Chondrocyte (in vitro differentiated cells): ENCODE measurements around the gene ZNF501. TPM values are rescaled to one million over a fixed set of nuclear protein-coding genes. Genes with fewer than 3 reads are reported as not detected.

Source experiments
- DNase-seq: peaks from one replicate; pipeline ENCODE4 v3.0.0; 2021; ENCODE audit warnings: mixed read lengths, low spot score
- H3K27ac Mint-ChIP-seq: one replicate; pipeline ENCODE4 v1.8.0; 2021; ENCODE audit warnings: mild to moderate bottlenecking, moderate library complexity, mixed read lengths; ENCODE audit not compliant: unreplicated experiment
- H3K27me3 Mint-ChIP-seq: 2 replicates; pipeline ENCODE4 v1.8.0; 2021; ENCODE audit warnings: low read depth, mixed read lengths
- H3K36me3 Mint-ChIP-seq: 2 replicates; pipeline ENCODE4 v1.8.0; 2021; ENCODE audit warnings: low read depth, mixed read lengths
- H3K4me1 Mint-ChIP-seq: 2 replicates; pipeline ENCODE4 v1.8.0; 2021; ENCODE audit warnings: low read depth, mild to moderate bottlenecking, mixed read lengths
- H3K4me3 Mint-ChIP-seq: one replicate; pipeline ENCODE4 v1.8.0; 2021; ENCODE audit warnings: mild to moderate bottlenecking, moderate library complexity, mixed read lengths; ENCODE audit not compliant: unreplicated experiment
- H3K9me3 Mint-ChIP-seq: 2 replicates; pipeline ENCODE4 v1.8.0; 2021; ENCODE audit warnings: low read depth, mixed read lengths
- long read RNA-seq: library from polyadenylated mRNA; stranded (forward); transcript quantifications from one replicate; pipeline ENCODE4 v2.0.0, GENCODE V29; 2021
- total RNA-seq: library from RNA; stranded (reverse); gene quantifications from 3 replicates; pipeline ENCODE4 v1.2.1, GENCODE V29; 2021
- TF ChIP-seq, protein P1 (sequence below): fragments of 200-600 bp; sonication (generic); IDR thresholded peaks from 2 replicates; pipeline ENCODE4 v1.5.0; 2021; ENCODE audit warnings: antibody characterized with exemption, mild to moderate bottlenecking, moderate library complexity

ZNF501 gene
- 1.7 to 4.1 TPM (median 1.8 TPM) in 3 replicates for total RNA-seq
- long read RNA-seq, partial matches to known transcripts = 0 of 2 reads
- long read RNA-seq, other reads (novel, unspliced or antisense) = 0 of 2 reads

DNA sequence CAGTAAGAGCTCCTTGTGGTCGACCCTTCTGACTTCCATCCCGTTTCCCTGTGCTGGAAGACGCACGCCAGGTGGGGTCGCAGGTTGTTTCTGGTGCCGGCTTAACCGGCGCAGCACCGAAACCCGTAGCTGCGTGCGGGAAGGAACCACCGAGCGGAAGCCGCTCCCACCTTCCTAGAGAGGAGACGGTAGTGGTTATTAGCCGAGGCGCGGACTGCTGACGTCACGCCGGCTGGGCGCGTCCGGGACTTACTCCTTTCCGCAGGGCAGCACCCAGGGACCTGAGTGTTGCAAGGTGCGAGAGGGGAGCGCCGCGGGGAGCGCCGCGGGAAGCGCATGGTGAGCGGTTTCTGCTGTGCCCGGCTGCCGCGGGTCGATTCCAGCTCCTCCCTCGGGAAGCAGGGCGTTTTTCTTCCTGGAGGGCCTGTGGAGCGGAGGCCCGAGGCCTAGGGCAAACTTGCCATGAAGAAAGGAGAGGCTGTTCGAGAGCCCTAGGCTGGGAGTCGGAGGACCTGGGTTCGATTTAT is at the start of gene ZNF501:
Gene ZNF501, plus strand, starts transcription at position 252 of the 527 bp plus-strand sequence. CDS start 4,787 bp downstream, outside the sequence.
- Mint-ChIP-seq H3K27me3 (no peaks in the 10 kb centered on the region), H3K9me3 (peaks cover 80% of the 10 kb centered on the region), H3K36me3 (peaks cover 36% of the 10 kb centered on the region)

DNA sequence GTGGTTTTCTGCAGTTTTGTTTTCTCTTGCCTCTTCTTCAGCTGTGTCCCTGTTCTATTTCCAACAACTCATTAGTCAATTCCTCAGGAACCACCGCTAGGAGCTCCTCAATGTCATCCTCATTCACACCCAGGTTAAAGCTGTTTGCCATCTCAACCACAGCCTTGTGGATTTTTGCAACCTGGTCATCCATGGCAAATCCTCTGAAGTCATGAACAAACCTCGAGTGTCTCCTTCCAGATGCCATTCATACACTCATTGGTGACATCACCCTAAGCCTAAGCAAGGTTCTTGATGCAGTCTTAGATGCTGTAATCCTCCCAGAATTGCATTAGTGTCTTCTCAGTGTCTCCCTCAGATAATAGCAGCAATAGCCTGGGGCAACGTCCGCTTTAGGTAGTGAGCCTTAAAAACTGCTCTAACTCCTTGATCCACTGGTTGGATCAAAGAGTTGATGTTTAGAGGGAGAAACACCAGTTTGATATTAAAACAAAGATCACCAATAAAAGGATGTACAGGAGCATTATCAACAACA is 48.4 kb upstream of the ZNF501 start:
- TF ChIP-seq, protein P1, sequence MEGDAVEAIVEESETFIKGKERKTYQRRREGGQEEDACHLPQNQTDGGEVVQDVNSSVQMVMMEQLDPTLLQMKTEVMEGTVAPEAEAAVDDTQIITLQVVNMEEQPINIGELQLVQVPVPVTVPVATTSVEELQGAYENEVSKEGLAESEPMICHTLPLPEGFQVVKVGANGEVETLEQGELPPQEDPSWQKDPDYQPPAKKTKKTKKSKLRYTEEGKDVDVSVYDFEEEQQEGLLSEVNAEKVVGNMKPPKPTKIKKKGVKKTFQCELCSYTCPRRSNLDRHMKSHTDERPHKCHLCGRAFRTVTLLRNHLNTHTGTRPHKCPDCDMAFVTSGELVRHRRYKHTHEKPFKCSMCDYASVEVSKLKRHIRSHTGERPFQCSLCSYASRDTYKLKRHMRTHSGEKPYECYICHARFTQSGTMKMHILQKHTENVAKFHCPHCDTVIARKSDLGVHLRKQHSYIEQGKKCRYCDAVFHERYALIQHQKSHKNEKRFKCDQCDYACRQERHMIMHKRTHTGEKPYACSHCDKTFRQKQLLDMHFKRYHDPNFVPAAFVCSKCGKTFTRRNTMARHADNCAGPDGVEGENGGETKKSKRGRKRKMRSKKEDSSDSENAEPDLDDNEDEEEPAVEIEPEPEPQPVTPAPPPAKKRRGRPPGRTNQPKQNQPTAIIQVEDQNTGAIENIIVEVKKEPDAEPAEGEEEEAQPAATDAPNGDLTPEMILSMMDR = no peak
- DNase-seq = no peak
- Mint-ChIP-seq H3K9me3 (peaks cover 24% of the 10 kb centered on the region), H3K27ac (no peak overlapping the region), H3K36me3 (peaks cover 23% of the 10 kb centered on the region), H3K4me3 (no peak overlapping the region), H3K4me1 (peaks cover 14% of the 10 kb centered on the region), H3K27me3 (no peaks in the 10 kb centered on the region)

More for the DNA sequence above, at the start of gene ZNF501:
- TF ChIP-seq, protein P1 = no peak
- peak within 1 kb of the TSS; percentile 54 for H3K27ac Mint-ChIP-seq
- H3K4me1 Mint-ChIP-seq = no peaks in the 10 kb centered on the region
- H3K4me3 Mint-ChIP-seq = peak within 1 kb of the TSS; percentile 73
- peak; percentile 94 for DNase-seq

DNA sequence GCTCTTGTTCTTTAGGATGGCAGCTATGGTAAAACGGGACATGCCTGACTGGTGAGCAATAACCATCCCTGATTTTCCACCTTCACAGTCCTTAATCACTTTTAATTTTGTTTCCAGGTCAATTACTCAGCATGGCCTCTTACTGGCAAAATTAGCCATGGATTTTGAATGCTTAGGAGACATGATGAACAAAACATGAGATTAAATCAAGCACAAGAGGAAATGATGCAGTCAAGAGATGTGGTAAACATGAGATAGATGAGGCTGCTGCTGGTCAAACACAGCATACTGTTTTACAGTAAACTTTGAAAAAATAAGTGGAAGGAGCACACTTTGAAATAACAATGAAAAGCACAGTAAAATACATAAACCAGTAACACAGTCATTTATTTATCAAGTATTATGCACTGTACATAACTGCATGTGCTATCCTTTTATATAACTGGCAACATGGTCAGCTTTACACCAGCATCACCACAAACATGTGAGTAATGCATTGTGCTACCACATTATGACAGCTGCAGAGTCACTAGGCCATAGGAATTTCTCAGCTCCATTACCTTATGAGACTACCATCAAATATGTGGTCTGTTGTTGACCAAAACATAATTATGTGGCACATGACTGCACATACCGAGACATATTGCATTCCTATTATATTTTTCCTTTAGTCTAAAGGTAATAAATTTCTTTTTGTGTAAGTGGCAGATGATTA is 47.1 kb upstream of the ZNF501 start:
- Mint-ChIP-seq H3K4me3 (no peak overlapping the region), H3K27me3 (no peaks in the 10 kb centered on the region), H3K9me3 (peaks cover 33% of the 10 kb centered on the region), H3K4me1 (peaks cover 14% of the 10 kb centered on the region), H3K36me3 (peaks cover 23% of the 10 kb centered on the region), H3K27ac (no peak overlapping the region)
- TF ChIP-seq, protein P1 = no peak
- no peak for DNase-seq

DNA sequence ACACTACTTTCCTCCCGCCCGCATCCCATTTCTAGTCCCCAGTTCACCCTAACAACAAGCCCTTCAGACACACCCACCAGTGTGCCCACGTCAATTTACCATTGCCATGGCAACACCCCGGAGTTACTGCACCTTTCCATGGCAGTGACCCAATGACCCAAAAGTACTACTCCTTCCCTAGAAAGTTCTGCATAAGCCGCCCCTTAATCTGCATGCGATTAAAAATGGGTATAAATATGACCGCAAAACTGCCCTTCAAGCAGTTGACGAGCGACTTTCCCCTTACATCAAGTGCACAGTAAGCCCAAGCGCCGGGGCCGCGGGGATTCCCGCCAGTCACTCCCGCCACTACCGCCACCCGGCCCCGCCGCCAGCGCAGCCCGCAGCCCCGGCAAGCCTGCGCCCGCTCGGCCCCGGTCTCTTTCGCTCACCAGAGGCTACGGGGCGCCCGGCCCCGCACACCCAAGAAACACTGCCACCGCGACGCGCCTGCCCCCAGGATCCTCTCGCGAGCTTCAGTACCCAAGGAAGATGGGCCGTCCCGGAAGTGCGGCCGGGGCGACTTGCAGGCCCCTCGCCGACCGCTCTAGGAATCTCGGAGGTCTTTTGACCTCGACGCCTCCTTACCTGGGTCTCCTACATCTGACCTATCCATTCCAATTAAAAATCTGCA is 44.2 kb upstream of the ZNF501 start:
- peak; percentile 90 for DNase-seq
- Mint-ChIP-seq H3K4me1 (peaks cover 14% of the 10 kb centered on the region), H3K9me3 (peaks cover 47% of the 10 kb centered on the region), H3K27me3 (peaks cover 4% of the 10 kb centered on the region), H3K27ac (peak overlapping the region; percentile 66), H3K4me3 (peak overlapping the region; percentile 89), H3K36me3 (peaks cover 23% of the 10 kb centered on the region)
- TF ChIP-seq, protein P1 = no peak

DNA sequence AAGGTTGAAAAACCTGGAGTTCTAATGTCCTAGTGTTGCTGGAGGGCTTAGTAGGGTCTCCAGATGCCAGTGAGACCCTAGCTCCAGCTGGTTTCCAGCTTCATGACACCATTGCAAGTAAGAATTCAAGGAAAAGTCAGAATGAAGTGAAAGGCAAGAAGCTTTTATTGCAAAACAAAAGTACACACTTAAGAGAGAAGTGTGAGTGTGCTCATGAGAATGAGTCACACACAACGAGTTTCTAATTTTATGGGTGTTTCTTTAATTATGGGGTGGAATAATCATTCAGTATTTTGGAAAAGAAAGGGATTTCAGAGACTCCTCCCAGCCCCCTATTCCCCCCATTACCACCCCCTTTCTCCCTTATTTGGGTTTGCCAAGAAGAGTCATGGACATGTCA is 41.5 kb upstream of the ZNF501 start:
- DNase-seq = no peak
- peaks cover 16% of the 10 kb centered on the region for H3K36me3 Mint-ChIP-seq
- TF ChIP-seq, protein P1 = no peak
- peaks cover 14% of the 10 kb centered on the region for H3K4me1 Mint-ChIP-seq
- H3K9me3 Mint-ChIP-seq = peaks cover 58% of the 10 kb centered on the region
- H3K4me3 Mint-ChIP-seq = no peak overlapping the region
- H3K27ac Mint-ChIP-seq = no peak overlapping the region
- peaks cover 23% of the 10 kb centered on the region for H3K27me3 Mint-ChIP-seq
